Measurements from ENCODE around the gene IL16. TPM values are rescaled to one million over a fixed set of nuclear protein-coding genes. Genes with fewer than 3 reads are reported as not detected.

The IL16 gene
- total RNA-seq, 2 donors from 2014 or later, result 58.0 to 95.0 TPM

- no peak for ATAC-seq (replicated peaks)
- H3K27me3 Mint-ChIP-seq, result peaks cover 3% of the 10 kb centered on the region
- no peaks in the 10 kb centered on the region for H3K9me3 Mint-ChIP-seq
- no peaks in the 10 kb centered on the region for H3K4me1 Mint-ChIP-seq
- no peak overlapping the region for H3K27ac Mint-ChIP-seq
- H3K4me3 Mint-ChIP-seq, result no peak overlapping the region
- no peaks in the 10 kb centered on the region for H3K36me3 Mint-ChIP-seq (ENCODE audit: low read depth)
Observed at GRCh38 chr15:81349271-81349670, 152.6 kb downstream of the IL16 start.

DNA sequence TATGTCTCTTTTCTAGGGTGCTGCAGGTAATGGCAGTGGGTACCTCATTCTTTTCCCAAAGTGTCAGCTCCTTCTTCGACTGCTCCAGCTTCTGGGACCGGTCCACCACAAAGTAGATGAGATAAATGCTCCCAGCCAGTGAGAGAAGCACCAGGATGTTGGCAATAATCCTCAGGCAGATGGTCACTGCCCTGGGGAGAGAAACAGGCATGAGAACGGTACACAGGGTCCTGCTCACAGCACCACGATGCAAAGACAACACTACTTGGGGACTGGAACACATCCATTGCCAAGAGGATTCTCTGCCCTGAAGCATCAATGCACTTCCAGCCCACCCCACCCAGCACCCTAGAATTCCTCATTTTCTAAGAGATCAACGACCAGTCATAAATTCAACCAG lies 155.0 kb downstream of the IL16 start:
- Mint-ChIP-seq H3K36me3 (ENCODE audit: low read depth) (no peaks in the 10 kb centered on the region), H3K27me3 (no peaks in the 10 kb centered on the region), H3K27ac (no peak overlapping the region), H3K4me1 (no peaks in the 10 kb centered on the region), H3K9me3 (no peaks in the 10 kb centered on the region), H3K4me3 (no peak overlapping the region)
- ATAC-seq (replicated peaks), result no peak

- no peak for ATAC-seq (replicated peaks)
- Mint-ChIP-seq H3K36me3 (ENCODE audit: low read depth) (no peaks in the 10 kb centered on the region), H3K4me3 (no peak overlapping the region), H3K27me3 (peaks cover 8% of the 10 kb centered on the region), H3K4me1 (no peaks in the 10 kb centered on the region), H3K27ac (no peak overlapping the region), H3K9me3 (no peaks in the 10 kb centered on the region)
Observed at GRCh38 chr15:81356252-81356651, 159.6 kb downstream of the IL16 start.

- Mint-ChIP-seq H3K27me3 (peaks cover 8% of the 10 kb centered on the region), H3K27ac (no peak overlapping the region), H3K9me3 (no peaks in the 10 kb centered on the region), H3K4me1 (no peaks in the 10 kb centered on the region), H3K36me3 (ENCODE audit: low read depth) (no peaks in the 10 kb centered on the region), H3K4me3 (no peak overlapping the region)
- ATAC-seq (replicated peaks), result no peak
Observed at GRCh38 chr15:81357180-81357686, 160.6 kb downstream of the IL16 start.

- no peak for ATAC-seq (replicated peaks)
- Mint-ChIP-seq H3K36me3 (ENCODE audit: low read depth) (no peaks in the 10 kb centered on the region), H3K4me3 (no peak overlapping the region), H3K27me3 (peaks cover 8% of the 10 kb centered on the region), H3K4me1 (no peaks in the 10 kb centered on the region), H3K27ac (no peak overlapping the region), H3K9me3 (no peaks in the 10 kb centered on the region)
Observed at GRCh38 chr15:81358248-81358647, 161.6 kb downstream of the IL16 start.

DNA sequence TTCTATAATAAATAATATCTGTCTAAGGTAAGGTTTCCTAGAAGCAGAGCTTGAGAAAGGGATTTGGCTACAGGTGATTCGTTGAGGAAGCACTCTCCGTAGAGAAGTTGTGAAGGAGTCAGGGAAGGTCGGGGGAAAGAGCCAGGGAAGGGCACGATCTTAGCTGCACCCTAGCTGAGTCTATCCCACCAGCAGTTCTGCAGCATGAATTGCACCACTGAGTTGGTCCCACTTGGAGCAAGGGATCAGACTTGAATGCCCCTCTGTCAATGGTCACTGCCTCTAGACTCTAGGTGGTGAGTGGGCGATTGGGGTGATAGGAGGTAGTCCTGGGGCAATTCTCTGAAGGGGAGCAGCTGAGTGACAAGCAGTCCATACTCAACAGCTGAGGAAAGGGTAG lies 163.8 kb downstream of the IL16 start:
- H3K4me3 Mint-ChIP-seq, result no peak overlapping the region
- H3K27me3 Mint-ChIP-seq, result peaks cover 8% of the 10 kb centered on the region
- H3K4me1 Mint-ChIP-seq, result no peaks in the 10 kb centered on the region
- no peak overlapping the region for H3K27ac Mint-ChIP-seq
- no peaks in the 10 kb centered on the region for H3K36me3 Mint-ChIP-seq (ENCODE audit: low read depth)
- H3K9me3 Mint-ChIP-seq, result no peaks in the 10 kb centered on the region
- ATAC-seq (replicated peaks), result no peak

DNA sequence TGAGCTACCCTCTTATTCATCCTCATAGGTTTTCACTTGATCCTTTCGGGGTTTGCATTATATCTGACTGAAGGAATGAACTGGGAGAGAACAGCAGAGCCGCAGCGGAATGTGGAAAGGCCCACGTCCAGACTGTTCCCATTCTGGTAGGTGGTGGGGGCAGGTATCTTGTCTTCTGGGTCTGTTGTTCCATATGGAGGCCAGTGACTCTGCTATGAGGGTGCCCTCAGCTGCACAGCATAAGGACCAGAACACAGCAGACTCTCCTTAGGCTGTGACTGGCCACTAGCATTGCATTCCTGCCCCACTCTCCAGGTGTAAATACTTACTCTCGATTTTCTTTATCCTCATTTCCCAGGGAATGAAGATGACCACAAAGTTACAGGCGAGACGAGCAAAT lies 165.2 kb downstream of the IL16 start:
- Mint-ChIP-seq H3K27me3 (peaks cover 8% of the 10 kb centered on the region), H3K27ac (no peak overlapping the region), H3K4me1 (no peaks in the 10 kb centered on the region), H3K4me3 (no peak overlapping the region), H3K9me3 (no peaks in the 10 kb centered on the region), H3K36me3 (ENCODE audit: low read depth) (no peaks in the 10 kb centered on the region)
- no peak for ATAC-seq (replicated peaks)

DNA sequence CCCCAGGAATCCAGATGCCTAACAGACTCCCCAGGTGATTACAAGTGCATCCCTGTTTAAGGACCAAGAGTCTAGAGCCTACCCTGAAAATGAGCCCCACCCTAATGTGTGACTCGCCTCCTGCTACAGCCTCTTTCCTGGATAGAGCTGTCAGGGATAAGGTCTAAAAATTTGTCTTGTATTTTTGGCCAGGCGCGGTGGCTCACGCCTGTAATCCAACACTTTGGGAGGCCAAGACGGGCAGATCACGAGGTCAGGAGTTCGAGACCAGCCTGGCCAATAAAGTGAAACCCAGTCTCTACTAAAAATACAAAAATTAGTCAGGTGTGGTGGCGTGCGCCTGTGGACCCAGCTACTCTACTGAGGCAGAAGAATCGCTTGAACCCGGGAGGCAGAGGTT lies 166.1 kb downstream of the IL16 start:
- H3K9me3 Mint-ChIP-seq, result no peaks in the 10 kb centered on the region
- H3K27ac Mint-ChIP-seq, result no peak overlapping the region
- no peak overlapping the region for H3K4me3 Mint-ChIP-seq
- peaks cover 8% of the 10 kb centered on the region for H3K27me3 Mint-ChIP-seq
- no peak for ATAC-seq (replicated peaks)
- H3K36me3 Mint-ChIP-seq (ENCODE audit: low read depth), result no peaks in the 10 kb centered on the region
- H3K4me1 Mint-ChIP-seq, result no peaks in the 10 kb centered on the region

- Mint-ChIP-seq H3K4me1 (no peaks in the 10 kb centered on the region), H3K4me3 (no peak overlapping the region)
Observed at GRCh38 chr15:81363276-81363675, 166.6 kb downstream of the IL16 start.

More at GRCh38 chr15:81363276-81363675, 166.6 kb downstream of the IL16 start:
- ATAC-seq (replicated peaks), result no peak
- Mint-ChIP-seq H3K27ac (no peak overlapping the region), H3K9me3 (no peaks in the 10 kb centered on the region), H3K27me3 (peaks cover 8% of the 10 kb centered on the region), H3K36me3 (ENCODE audit: low read depth) (no peaks in the 10 kb centered on the region)

Other genes starting within 250 kb of the IL16 start
- gene MESD, start 207.1 kb upstream of the IL16 start, total RNA-seq, result 10 to 100 TPM; 22.0 to 28.4 TPM
- gene TLNRD1, start 196.0 kb upstream of the IL16 start, total RNA-seq, result 10 to 100 TPM; 19.1 to 39.3 TPM
- gene CFAP161, start 62.6 kb upstream of the IL16 start, total RNA-seq, result under 1 TPM in 1 of 2 donors, not detected in 1; 0.15 TPM
- gene STARD5, start 127.3 kb downstream of the IL16 start, total RNA-seq, result 1 to 10 TPM; 5.9 to 8.8 TPM
- gene TMC3, start 177.3 kb downstream of the IL16 start, total RNA-seq, result not detected

Data from activated T-helper 17 cell treated with anti-CD3 and anti-CD28 coated beads, Interleukin-2, amount 50 U/mL, for 72 hours (primary cell).